SK-N-SH treated with all-trans-retinoic acid at 6 μM for 48 hours (cell line): ENCODE results near the gene BRAP.
A peak's percentile ranks its signal among the peaks of the same experiment; 100 is the strongest.

Experiments used
- ATAC-seq: fragments of 200-7000 bp; cut with Tn5 transposase; 3 replicates; pipeline ENCODE4 v1.9.1; 2020; ENCODE audit warnings: mild to moderate bottlenecking, moderate library complexity
- ARNTL ChIP-seq: fragments of 450-650 bp; formaldehyde crosslinking; IDR thresholded peaks from 2 replicates; pipeline ENCODE4 v1.5.0; 2020; ENCODE audit warnings: low read depth, mild to moderate bottlenecking, moderate library complexity, borderline replicate concordance
- BACH2 ChIP-seq: fragments of 250-450 bp; sonication (Bioruptor Pico); IDR thresholded peaks from 2 replicates; pipeline ENCODE4 v1.9.0; 2021; ENCODE audit warnings: mild to moderate bottlenecking, borderline replicate concordance
- CREB5 ChIP-seq: fragments of 250-450 bp; sonication (Bioruptor Pico); IDR thresholded peaks from 2 replicates; pipeline ENCODE4 v1.5.1; 2020; ENCODE audit warnings: low read depth, mild to moderate bottlenecking, moderate library complexity
- CSDC2 ChIP-seq: fragments of 250-450 bp; sonication (Bioruptor Pico); IDR thresholded peaks from 2 replicates; pipeline ENCODE4 v1.5.0; 2020; ENCODE audit warnings: mild to moderate bottlenecking, moderate library complexity
- CSRNP3 ChIP-seq: fragments of 250-450 bp; sonication (Bioruptor Pico); IDR thresholded peaks from 2 replicates; pipeline ENCODE4 v1.5.1; 2021; ENCODE audit warnings: mild to moderate bottlenecking, moderate library complexity
- ESRRG ChIP-seq: fragments of 250-450 bp; sonication (Bioruptor Pico); IDR thresholded peaks from 2 replicates; pipeline ENCODE4 v1.6.1; 2021; ENCODE audit warnings: mild to moderate bottlenecking
- GLIS3 ChIP-seq: fragments of 250-450 bp; sonication (Bioruptor Pico); IDR thresholded peaks from 2 replicates; pipeline ENCODE4 v1.5.0; 2020; ENCODE audit warnings: mild to moderate bottlenecking, moderate library complexity
- ISL1 ChIP-seq: fragments of 250-450 bp; sonication (Bioruptor Pico); IDR thresholded peaks from 2 replicates; pipeline ENCODE4 v2.1.2; 2022; ENCODE audit warnings: mild to moderate bottlenecking, moderate library complexity
- OSR1 ChIP-seq: fragments of 250-450 bp; sonication (Bioruptor Pico); IDR thresholded peaks from 2 replicates; pipeline ENCODE4 v1.8.0; 2022; ENCODE audit warnings: moderate library complexity, mild to moderate bottlenecking, inconsistent platforms
- PATZ1 ChIP-seq: fragments of 250-450 bp; sonication (Bioruptor Pico); IDR thresholded peaks from 2 replicates; pipeline ENCODE4 v1.8.0; 2020; ENCODE audit warnings: mild to moderate bottlenecking, moderate library complexity, borderline replicate concordance
- POU6F1 ChIP-seq: fragments of 250-450 bp; sonication (Bioruptor Pico); IDR thresholded peaks from 2 replicates; pipeline ENCODE4 v1.8.0; 2021; ENCODE audit warnings: low read depth, mild to moderate bottlenecking, moderate library complexity, borderline replicate concordance
- PPARA ChIP-seq: fragments of 250-450 bp; sonication (Bioruptor Pico); IDR thresholded peaks from 2 replicates; pipeline ENCODE4 v1.5.0; 2020; ENCODE audit warnings: mild to moderate bottlenecking, borderline replicate concordance
- SNAI2 ChIP-seq: fragments of 250-450 bp; sonication (Bioruptor Pico); IDR thresholded peaks from 2 replicates; pipeline ENCODE4 v1.5.0; 2020; ENCODE audit warnings: mild to moderate bottlenecking, moderate library complexity
- TCF4 ChIP-seq: fragments of 250-450 bp; sonication (Bioruptor Pico); IDR thresholded peaks from 2 replicates; pipeline ENCODE4 v1.8.0; 2021; ENCODE audit warnings: mild to moderate bottlenecking, moderate library complexity, borderline replicate concordance
- TOX ChIP-seq: fragments of 250-450 bp; sonication (Bioruptor Pico); IDR thresholded peaks from 2 replicates; pipeline ENCODE4 v1.8.0; 2021; ENCODE audit warnings: mild to moderate bottlenecking, moderate library complexity, borderline replicate concordance
- TSHZ2 ChIP-seq: fragments of 250-450 bp; sonication (Bioruptor Pico); IDR thresholded peaks from 2 replicates; pipeline ENCODE4 v1.5.0; 2020; ENCODE audit warnings: mild to moderate bottlenecking, moderate library complexity
- ZC3H10 ChIP-seq: fragments of 250-450 bp; sonication (Bioruptor Pico); IDR thresholded peaks from 2 replicates; pipeline ENCODE4 v1.5.1; 2021; ENCODE audit warnings: mild to moderate bottlenecking, moderate library complexity
- ZFP30 ChIP-seq: fragments of 450-650 bp; formaldehyde crosslinking; IDR thresholded peaks from 2 replicates; pipeline ENCODE4 v1.5.0; 2022; ENCODE audit warnings: mild to moderate bottlenecking, moderate library complexity
- ZNF565 ChIP-seq: fragments of 450-650 bp; formaldehyde crosslinking; conservative IDR thresholded peaks from 2 replicates; pipeline ENCODE4 v1.5.0; 2020; ENCODE audit warnings: low read depth, mild to moderate bottlenecking, moderate library complexity
- ZNF70 ChIP-seq: fragments of 450-650 bp; formaldehyde crosslinking; IDR thresholded peaks from 2 replicates; pipeline ENCODE4 v1.5.0; 2020; ENCODE audit warnings: mild to moderate bottlenecking, moderate library complexity
- ZNF8 ChIP-seq: fragments of 450-650 bp; formaldehyde crosslinking; IDR thresholded peaks from 2 replicates; pipeline ENCODE4 v1.5.0; 2020; ENCODE audit warnings: mild to moderate bottlenecking, moderate library complexity

BRAP gene

GRCh38 chr12:111597831-111598636 is 87.7 kb downstream of the BRAP start:
- ATAC-seq = peak; percentile 25

GRCh38 chr12:111596985-111597830 is 88.5 kb downstream of the BRAP start:
- ATAC-seq = peak; percentile 47
- TF ChIP-seq ZNF8 (CRISPR knock-in tag) (no peak), BACH2 (CRISPR knock-in tag) (no peak), OSR1 (CRISPR knock-in tag) (no peak), ZC3H10 (no peak), ISL1 (CRISPR knock-in tag) (no peak), CSRNP3 (CRISPR knock-in tag) (no peak), ARNTL (CRISPR knock-in tag) (no peak), CSDC2 (CRISPR knock-in tag) (no peak), PATZ1 (CRISPR knock-in tag) (no peak)

More at GRCh38 chr12:111597831-111598636, 87.7 kb downstream of the BRAP start:
- TF ChIP-seq SNAI2 (CRISPR knock-in tag) (no peak), ZNF565 (CRISPR knock-in tag) (no peak), ARNTL (CRISPR knock-in tag) (no peak), ZNF70 (CRISPR knock-in tag) (no peak), TSHZ2 (no peak), PPARA (CRISPR knock-in tag) (no peak), TOX (CRISPR knock-in tag) (no peak), ESRRG (no peak), PATZ1 (CRISPR knock-in tag) (no peak), OSR1 (CRISPR knock-in tag) (no peak), GLIS3 (CRISPR knock-in tag) (no peak), TCF4 (CRISPR knock-in tag) (no peak), CSDC2 (CRISPR knock-in tag) (no peak), ZFP30 (CRISPR knock-in tag) (no peak), CREB5 (CRISPR knock-in tag) (no peak), ZNF8 (CRISPR knock-in tag) (no peak), ZC3H10 (no peak), POU6F1 (CRISPR knock-in tag) (no peak), BACH2 (CRISPR knock-in tag) (no peak), ISL1 (CRISPR knock-in tag) (no peak)
